ENCODE measurements around the gene OR2A2. TPM values are rescaled to one million over a fixed set of nuclear protein-coding genes. Genes with fewer than 3 reads are reported as not detected.

The OR2A2 gene
- total RNA-seq = not detected
- long read RNA-seq, donor 1 = 0 reads
- long read RNA-seq, donor 2 = 0 reads

DNA sequence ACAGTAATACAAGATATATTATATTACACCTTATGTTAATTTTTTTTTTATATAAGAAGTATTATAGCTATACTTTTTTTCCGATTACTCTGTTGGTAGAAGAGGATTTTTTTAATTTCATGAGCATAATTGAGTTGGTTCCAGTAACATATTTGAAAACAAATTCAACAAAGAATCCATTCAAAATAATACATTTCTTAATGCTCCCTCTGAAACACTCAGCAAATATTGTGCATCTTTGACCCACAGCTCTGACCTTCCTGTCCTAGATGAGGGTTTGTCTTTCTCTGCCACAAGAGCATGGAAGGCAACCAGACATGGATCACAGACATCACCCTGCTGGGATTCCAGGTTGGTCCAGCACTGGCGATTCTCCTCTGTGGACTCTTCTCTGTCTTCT, at the start of gene OR2A2:
Gene OR2A2, plus strand, starts transcription at position 301 of the 400 bp plus-strand sequence. Its CDS starts 0 bp downstream, at position 301.
- intact Hi-C loops (cut with DNase I, micrococcal nuclease) = no loop called here

GRCh38 chr7:144063710-144064109, 45.7 kb upstream of the OR2A2 start:
- intact Hi-C loops (cut with DNase I, micrococcal nuclease) = no loop called here
- Histone ChIP-seq H3K4me3 (no peak overlapping the region), H3K4me1 (ENCODE audit: low read depth) (no peaks in the 10 kb centered on the region), H3K36me3 (ENCODE audit: low read depth) (no peaks in the 10 kb centered on the region), H3K9me3 (no peaks in the 10 kb centered on the region)
- no peak for ATAC-seq
- no peak for DNase-seq
- no peak for TF ChIP-seq CTCF (IDR thresholded peaks at IDR 0.05)

More for the DNA sequence above, at the start of gene OR2A2:
- TF ChIP-seq CTCF (IDR thresholded peaks at IDR 0.05) = no peak
- no peak within 1 kb of the TSS for H3K4me3 ChIP-seq
- no peaks in the 10 kb centered on the region for H3K36me3 ChIP-seq (ENCODE audit: low read depth)
- no peaks in the 10 kb centered on the region for H3K9me3 ChIP-seq
- DNase-seq = no peak
- H3K4me1 ChIP-seq (ENCODE audit: low read depth) = no peaks in the 10 kb centered on the region
- ATAC-seq = no peak

GRCh38 chr7:144069511-144069910, 39.9 kb upstream of the OR2A2 start, which contains the start of gene OR2A25:
Gene OR2A25 (plus strand): TSS chr7:144069811. CDS start chr7:144074220, 4,409 bp downstream.
- Histone ChIP-seq H3K36me3 (ENCODE audit: low read depth) (no peaks in the 10 kb centered on the region), H3K4me3 (no peak within 1 kb of the TSS), H3K9me3 (no peaks in the 10 kb centered on the region), H3K4me1 (ENCODE audit: low read depth) (no peaks in the 10 kb centered on the region)
- TF ChIP-seq CTCF (IDR thresholded peaks at IDR 0.05) = no peak
- DNase-seq (no peak), ATAC-seq (no peak)
- intact Hi-C loops (cut with DNase I, micrococcal nuclease) = no loop called here

DNA sequence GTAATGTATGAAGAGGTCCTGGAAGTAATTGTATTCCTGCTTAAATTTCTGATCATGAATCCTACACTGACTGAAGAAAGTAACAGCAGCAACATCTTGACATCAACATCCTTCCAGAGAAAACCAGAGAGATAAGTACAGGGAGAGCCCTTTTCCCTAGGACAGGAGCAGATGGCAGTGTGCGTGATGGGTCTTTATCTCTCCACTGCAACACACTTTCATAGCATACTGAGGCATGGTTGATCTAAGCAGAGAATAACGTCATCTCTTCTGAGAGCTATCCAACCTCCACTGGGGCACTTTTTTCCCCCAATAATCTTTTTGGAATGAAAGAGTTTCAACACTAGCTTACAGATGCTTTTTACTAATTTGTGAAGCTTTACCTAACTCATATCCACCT, 39.4 kb upstream of the OR2A2 start:
- H3K9me3 ChIP-seq = no peaks in the 10 kb centered on the region
- H3K4me3 ChIP-seq = no peak overlapping the region
- ATAC-seq (no peak), DNase-seq (no peak)
- intact Hi-C loops (cut with DNase I, micrococcal nuclease) = no loop called here
- no peak for TF ChIP-seq CTCF (IDR thresholded peaks at IDR 0.05)
- no peaks in the 10 kb centered on the region for H3K36me3 ChIP-seq (ENCODE audit: low read depth)
- H3K4me1 ChIP-seq (ENCODE audit: low read depth) = no peaks in the 10 kb centered on the region

GRCh38 chr7:144074374-144074773, 35.0 kb upstream of the OR2A2 start:
- Histone ChIP-seq H3K4me1 (ENCODE audit: low read depth) (no peaks in the 10 kb centered on the region), H3K4me3 (no peak overlapping the region), H3K9me3 (no peaks in the 10 kb centered on the region), H3K36me3 (ENCODE audit: low read depth) (no peaks in the 10 kb centered on the region)
- DNase-seq (no peak), ATAC-seq (no peak)
- TF ChIP-seq CTCF (IDR thresholded peaks at IDR 0.05) = no peak
- intact Hi-C loops (cut with DNase I, micrococcal nuclease) = no loop called here

GRCh38 chr7:144085978-144086377, 23.4 kb upstream of the OR2A2 start, which contains the start of gene OR2A12:
Gene OR2A12 (plus strand): TSS chr7:144086278. CDS start chr7:144095108, 8,830 bp downstream.
- no peak for ATAC-seq
- Histone ChIP-seq H3K4me3 (no peak within 1 kb of the TSS), H3K36me3 (ENCODE audit: low read depth) (no peaks in the 10 kb centered on the region), H3K9me3 (peaks cover 4% of the 10 kb centered on the region), H3K4me1 (ENCODE audit: low read depth) (no peaks in the 10 kb centered on the region)
- no peak for DNase-seq
- intact Hi-C loops (cut with DNase I, micrococcal nuclease) = no loop called here
- no peak for TF ChIP-seq CTCF (IDR thresholded peaks at IDR 0.05)
